Stomach (tissue), 9 donors: ENCODE results near the gene PHOX2A. TPM values are rescaled to one million over a fixed set of nuclear protein-coding genes. Genes with fewer than 3 reads are reported as not detected.

Experiments used
- DNase-seq, 2 donors: peaks; one replicate each; pipeline versions ENCODE4 v3.0.0 to v3.0.0-alpha.2; 2013 to 2019
- H3K27ac ChIP-seq, 5 donors: fragments of 200-600 bp in 4 of 5; sonication (generic) in 4 of 5; one replicate each; pipeline ENCODE4 v1.5.1; 2013 to 2019; ENCODE audit warnings: mild to moderate bottlenecking in 1 of 5, moderate library complexity in 1 of 5
- H3K27me3 ChIP-seq, 3 donors: fragments of 200-600 bp; sonication (generic); one replicate each; pipeline ENCODE4 v1.5.1; 2017 to 2019; ENCODE audit warnings: mixed run types in 1 of 3
- H3K36me3 ChIP-seq, 4 donors: fragments of 200-600 bp; sonication (generic); 1 replicate in 3 of 4; 2 replicates in 1 of 4; pipeline ENCODE4 v1.5.1; 2016 to 2019
- H3K4me1 ChIP-seq, 4 donors: fragments of 200-600 bp; sonication (generic); one replicate each; pipeline ENCODE4 v1.5.1; 2016 to 2019
- H3K4me3 ChIP-seq, 4 donors: fragments of 200-600 bp; sonication (generic) in 3 of 4; one replicate each; pipeline ENCODE4 v1.5.1; 2016 to 2019; ENCODE audit warnings: mild to moderate bottlenecking in 1 of 4
- H3K9me3 ChIP-seq, 4 donors: fragments of 200-600 bp; sonication (generic); one replicate each; pipeline ENCODE4 v1.5.1; 2016 to 2019
- EP300 ChIP-seq: sonication (generic); formaldehyde crosslinking; IDR thresholded peaks from one replicate; pipeline ENCODE4 v1.6.1; 2017; ENCODE audit warnings: antibody characterized with exemption
- POLR2A ChIP-seq, 4 donors: fragments of 450-650 bp; IDR thresholded peaks; one replicate each; pipeline ENCODE4 v1.6.1; 2016; ENCODE audit warnings: antibody characterized with exemption in 4 of 4, control low read depth in 2 of 4, mild to moderate bottlenecking in 1 of 4, moderate library complexity in 1 of 4
- POLR2AphosphoS5 ChIP-seq, 3 donors: sonication (generic); formaldehyde crosslinking; IDR thresholded peaks; one replicate each; pipeline ENCODE4 v1.6.1; 2016; ENCODE audit warnings: antibody characterized with exemption in 3 of 3
- WGBS, 5 donors: extraction: QIAGEN DNeasy Blood & Tissue Kit in 3 of 5; methylation state at CpG; one replicate each; pipeline versions ENCODE4 v1.1.5 to v1.1.7; 2013 to 2018; 5-methylcytosine and 5-hydroxymethylcytosine counted together
- intact Hi-C: fragments of 100-400 bp; cut with DNase I; formaldehyde crosslinking; loops from one replicate; pipeline ENCODE4 v1.15.1; 2023; ENCODE audit warnings: low total_unique reads
- polyA plus RNA-seq, 3 donors: library from polyadenylated mRNA; stranded (reverse); fragments of 200-250 nt; gene quantifications; one replicate each; pipeline ENCODE4 v1.2.3, GENCODE V29; 2013
- total RNA-seq, 5 donors: library from RNA; depleted of rRNA; stranded (reverse); fragments of >200 nt; gene quantifications; one replicate each; pipeline versions ENCODE4 v1.1.0 to v1.2.3, GENCODE V29; 2014 to 2016
- TF ChIP-seq, protein P1 (sequence below), 7 experiments: fragments of 450-650 bp in 4 of 7; fragments of 200-600 bp in 3 of 7; sonication (generic) in 3 of 7; IDR thresholded peaks; one replicate each; pipeline ENCODE4 v1.5.1; 2016 to 2019; ENCODE audit warnings: antibody characterized with exemption in 7 of 7, control low read depth in 2 of 7, mild to moderate bottlenecking in 1 of 7
- donor health status: healthy with polysubstance abuse.
- donor health status: Bipolar disorder and iron deficiency.
- donor health status: healthy.

Gene PHOX2A
- total and polyA plus RNA-seq, 8 donors, result 0.53 TPM; not detected in 7

DNA sequence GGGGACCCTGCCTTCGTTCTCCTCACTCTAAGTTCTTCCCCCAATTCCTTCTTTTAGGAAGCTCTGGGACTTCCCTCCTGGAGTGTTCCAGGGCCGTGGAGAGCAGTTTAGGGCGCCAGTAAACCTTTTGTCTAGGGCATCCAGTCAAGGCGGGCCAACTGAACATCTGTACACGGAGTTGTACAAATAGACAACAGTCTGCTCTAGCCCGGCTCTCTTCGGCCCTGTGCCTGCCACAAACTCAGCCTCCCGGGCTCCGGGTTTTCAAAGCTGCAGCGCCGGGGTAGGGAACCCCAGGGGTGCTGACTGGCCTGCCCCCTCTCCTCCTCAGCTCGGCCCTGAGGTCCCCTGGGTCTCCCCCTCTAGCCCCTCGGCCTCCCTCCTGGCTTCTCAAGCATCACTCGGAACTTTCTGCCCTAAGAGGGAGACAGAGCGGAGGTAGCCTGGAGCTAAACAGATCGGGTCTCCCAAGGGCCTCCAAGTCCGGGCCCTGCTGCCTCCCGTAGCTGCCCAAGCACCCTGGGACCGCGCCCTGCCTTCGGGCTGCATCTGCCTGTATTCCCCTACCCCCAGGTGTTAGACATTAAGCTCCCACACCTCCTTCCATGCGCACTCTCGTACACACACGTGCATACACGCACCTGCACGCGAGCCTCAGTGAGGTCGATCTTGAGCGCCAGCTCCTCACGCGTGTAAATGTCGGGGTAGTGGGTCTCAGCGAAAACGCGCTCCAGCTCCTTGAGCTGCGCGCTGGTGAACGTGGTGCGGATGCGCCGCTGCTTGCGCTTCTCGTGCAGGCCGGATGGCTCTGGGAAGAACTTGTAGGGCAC is 3.3 kb downstream of the PHOX2A start:
- WGBS, 5 donors, result 8 to 21% (median 13%) methylated on average over 28 to 44 of the region's 44 CpGs
- H3K36me3 ChIP-seq, result peaks cover 16 to 29% (median 24%) of the 10 kb centered on the region in 4 donors
- peaks cover 21 to 67% (median 54%) of the 10 kb centered on the region in 3 donors for H3K27me3 ChIP-seq
- peaks cover 34 to 75% (median 64%) of the 10 kb centered on the region in 4 donors for H3K4me1 ChIP-seq
- peaks cover 0 to 8% (median 0%) of the 10 kb centered on the region in 4 donors for H3K9me3 ChIP-seq
- peak overlapping the region in 2 of 5 donors; percentile 72 to 76 for H3K27ac ChIP-seq
- DNase-seq, result no peak
- TF ChIP-seq EP300 (no peak), POLR2AphosphoS5 (IDR thresholded peaks at IDR 0.05) (no peak), POLR2A (IDR thresholded peaks at IDR 0.05) (no peak)
- TF ChIP-seq, protein P1, sequence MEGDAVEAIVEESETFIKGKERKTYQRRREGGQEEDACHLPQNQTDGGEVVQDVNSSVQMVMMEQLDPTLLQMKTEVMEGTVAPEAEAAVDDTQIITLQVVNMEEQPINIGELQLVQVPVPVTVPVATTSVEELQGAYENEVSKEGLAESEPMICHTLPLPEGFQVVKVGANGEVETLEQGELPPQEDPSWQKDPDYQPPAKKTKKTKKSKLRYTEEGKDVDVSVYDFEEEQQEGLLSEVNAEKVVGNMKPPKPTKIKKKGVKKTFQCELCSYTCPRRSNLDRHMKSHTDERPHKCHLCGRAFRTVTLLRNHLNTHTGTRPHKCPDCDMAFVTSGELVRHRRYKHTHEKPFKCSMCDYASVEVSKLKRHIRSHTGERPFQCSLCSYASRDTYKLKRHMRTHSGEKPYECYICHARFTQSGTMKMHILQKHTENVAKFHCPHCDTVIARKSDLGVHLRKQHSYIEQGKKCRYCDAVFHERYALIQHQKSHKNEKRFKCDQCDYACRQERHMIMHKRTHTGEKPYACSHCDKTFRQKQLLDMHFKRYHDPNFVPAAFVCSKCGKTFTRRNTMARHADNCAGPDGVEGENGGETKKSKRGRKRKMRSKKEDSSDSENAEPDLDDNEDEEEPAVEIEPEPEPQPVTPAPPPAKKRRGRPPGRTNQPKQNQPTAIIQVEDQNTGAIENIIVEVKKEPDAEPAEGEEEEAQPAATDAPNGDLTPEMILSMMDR (IDR thresholded peaks at IDR 0.05), result no peak
- peak overlapping the region; percentile 33 to 40 (median 38) for H3K4me3 ChIP-seq
- intact Hi-C loops, result no loop called here

DNA sequence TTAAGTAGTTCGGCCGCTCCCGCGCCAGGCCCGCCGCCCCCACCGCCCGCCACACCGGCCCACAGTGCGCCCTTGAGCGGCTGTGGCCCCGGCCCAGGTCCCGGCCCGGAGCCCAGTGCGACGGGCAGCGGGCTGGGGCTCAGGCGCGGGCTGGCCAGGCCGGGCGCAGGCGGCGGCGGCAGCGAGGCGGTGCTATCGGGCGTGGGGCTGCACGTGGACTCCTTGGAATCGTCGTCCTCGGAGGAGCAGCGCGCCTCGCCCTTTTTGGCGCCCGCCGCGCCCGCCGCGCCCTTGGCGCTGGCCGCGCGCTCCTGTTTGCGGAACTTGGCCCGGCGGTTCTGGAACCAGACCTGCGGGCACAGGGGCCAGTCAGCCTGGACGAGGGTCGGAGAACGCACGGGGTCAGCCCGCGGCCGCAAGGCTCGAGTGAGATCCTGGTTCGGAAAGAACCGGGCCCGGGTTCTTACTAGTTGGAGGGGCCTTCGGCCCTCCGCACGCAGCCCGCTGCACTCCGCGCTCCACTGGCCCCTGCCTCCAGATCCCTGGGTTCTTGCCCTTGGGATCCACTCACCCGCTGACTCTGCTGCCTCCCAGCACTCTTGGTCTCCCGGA is 4.0 kb downstream of the PHOX2A start:
- intact Hi-C loops, result no loop called here
- H3K27me3 ChIP-seq, result peaks cover 17 to 60% (median 47%) of the 10 kb centered on the region in 3 donors
- 2 to 6% (median 3%) methylated on average over 7 to 69 of the region's 69 CpGs for WGBS, 5 donors

DNA sequence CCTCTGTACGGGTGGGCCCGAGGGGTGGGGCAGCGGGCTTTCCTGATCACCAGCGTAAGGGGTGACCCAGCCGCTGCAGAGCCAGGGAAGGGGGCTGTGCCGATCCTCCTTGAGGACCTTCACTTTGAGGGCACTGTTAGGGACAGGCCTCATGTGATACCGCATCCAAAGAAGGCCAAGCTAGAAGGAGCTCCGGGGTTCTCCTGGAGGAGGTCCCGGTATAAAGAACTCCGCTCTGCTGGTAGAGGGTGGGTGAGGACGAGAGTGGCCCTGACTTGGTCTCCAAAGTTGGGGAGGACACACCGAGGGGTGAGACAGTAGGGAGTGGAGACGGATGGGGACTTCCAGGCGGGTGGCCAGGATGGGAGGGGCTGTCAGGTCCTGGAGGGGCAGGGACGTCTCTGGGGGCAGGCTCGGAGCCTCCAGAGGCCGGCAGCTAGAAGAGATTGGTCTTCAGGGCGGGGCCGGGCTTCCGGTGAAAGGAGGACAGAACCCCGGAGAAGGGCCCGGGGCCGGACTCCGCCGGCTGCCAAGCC is 4.6 kb downstream of the PHOX2A start:
- Histone ChIP-seq H3K27me3 (peaks cover 13 to 54% (median 41%) of the 10 kb centered on the region in 3 donors), H3K4me1 (peaks cover 33 to 75% (median 62%) of the 10 kb centered on the region in 4 donors), H3K9me3 (peaks cover 0 to 8% (median 0%) of the 10 kb centered on the region in 4 donors), H3K36me3 (peaks cover 29 to 42% (median 37%) of the 10 kb centered on the region in 4 donors), H3K4me3 (peak overlapping the region; percentile 33 to 40 (median 38)), H3K27ac (peak overlapping the region in 4 of 5 donors; percentile 3 to 76 (median 70))
- peak in 1 of 2 donors; percentile 79 for DNase-seq
- TF ChIP-seq, protein P1 (IDR thresholded peaks at IDR 0.05), result no peak
- no peak for TF ChIP-seq POLR2A (IDR thresholded peaks at IDR 0.05)
- TF ChIP-seq POLR2AphosphoS5 (IDR thresholded peaks at IDR 0.05), result no peak
- WGBS, 5 donors, result 11 to 16% (median 14%) methylated on average over 18 to 25 of the region's 25 CpGs
- intact Hi-C loops, result no loop called here

More for the DNA sequence above, 4.0 kb downstream of the PHOX2A start:
- peak; percentile 74 to 84 for DNase-seq
- peaks cover 0 to 8% (median 0%) of the 10 kb centered on the region in 4 donors for H3K9me3 ChIP-seq
- peak overlapping the region in 3 of 5 donors; percentile 67 to 76 (median 72) for H3K27ac ChIP-seq
- peaks cover 23 to 36% (median 31%) of the 10 kb centered on the region in 4 donors for H3K36me3 ChIP-seq
- peak overlapping the region; percentile 33 to 40 (median 38) for H3K4me3 ChIP-seq
- TF ChIP-seq, protein P1 (IDR thresholded peaks at IDR 0.05), result peak in 1 of 7 experiments; percentile 26
- no peak for TF ChIP-seq POLR2A (IDR thresholded peaks at IDR 0.05)
- H3K4me1 ChIP-seq, result peaks cover 34 to 79% (median 66%) of the 10 kb centered on the region in 4 donors
